Right atrium auricular region (tissue), 2 donors: ENCODE measurements around the gene DUSP3. TPM values are rescaled to one million over a fixed set of nuclear protein-coding genes. Genes with fewer than 3 reads are reported as not detected.

Experiments
- DNase-seq: peaks from one replicate; pipeline ENCODE4 v3.0.0-alpha.2; 2019; ENCODE audit warnings: low spot score
- H3K27ac ChIP-seq, 2 donors: fragments of 200-600 bp; sonication (generic); 1 replicate in 1 of 2; 2 replicates in 1 of 2; pipeline ENCODE4 v1.5.1; 2016 to 2019
- H3K27me3 ChIP-seq, 2 donors: fragments of 200-600 bp; sonication (generic); one replicate each; pipeline versions ENCODE4 v1.5.1 to v1.6.0; 2017 to 2019
- H3K36me3 ChIP-seq: fragments of 200-600 bp; sonication (generic); one replicate; pipeline ENCODE4 v1.5.1; 2016
- H3K4me1 ChIP-seq, 2 donors: fragments of 200-600 bp; sonication (generic); one replicate each; pipeline versions ENCODE4 v1.5.1 to v1.6.0; 2017 to 2019
- H3K4me3 ChIP-seq, 2 donors: fragments of 200-600 bp; sonication (generic); 1 replicate in 1 of 2; 2 replicates in 1 of 2; pipeline ENCODE4 v1.5.1; 2017 to 2019; ENCODE audit warnings: mild to moderate bottlenecking in 1 of 2, moderate library complexity in 1 of 2
- H3K9me3 ChIP-seq, 2 donors: fragments of 200-600 bp; sonication (generic); one replicate each; pipeline ENCODE4 v1.5.1; 2019
- total RNA-seq, 2 donors: library from RNA; depleted of rRNA; stranded (reverse); fragments of >200 nt; gene quantifications; one replicate each; pipeline ENCODE4 v1.1.0, GENCODE V29; 2016
- TF ChIP-seq, protein P1 (sequence below), 2 donors: fragments of 200-600 bp; sonication (generic); IDR thresholded peaks; one replicate each; pipeline ENCODE4 v1.5.1; 2019; ENCODE audit warnings: antibody characterized with exemption in 2 of 2

Gene DUSP3
- total RNA-seq, 2 donors from 2014 or later, result 151 to 175 TPM

DNA sequence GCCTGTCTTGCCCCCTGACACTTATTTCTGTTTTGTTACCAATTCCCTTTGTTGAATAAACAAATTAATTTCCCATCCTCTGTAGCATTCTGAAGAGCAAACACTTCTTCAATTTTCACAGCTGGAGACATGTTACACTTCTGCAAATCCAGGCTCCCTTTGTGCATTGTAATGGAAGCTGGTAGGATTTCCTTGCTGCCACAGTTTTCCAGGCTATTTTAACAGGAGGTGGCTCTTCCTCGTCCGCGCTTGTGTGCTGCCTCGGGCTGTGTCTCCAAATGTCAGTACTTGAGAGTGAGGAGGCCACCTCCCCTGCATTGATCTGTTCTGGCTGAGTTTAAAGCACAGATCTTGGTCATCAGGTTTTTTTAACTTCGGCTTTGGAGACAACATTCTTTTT, 60.2 kb downstream of the DUSP3 start:
- Histone ChIP-seq H3K4me3 (no peak overlapping the region), H3K36me3 (no peaks in the 10 kb centered on the region), H3K27ac (no peak overlapping the region), H3K27me3 (no peaks in the 10 kb centered on the region), H3K4me1 (peaks cover 0 to 18% of the 10 kb centered on the region in 2 donors), H3K9me3 (no peaks in the 10 kb centered on the region)
- no peak for DNase-seq
- TF ChIP-seq, protein P1, sequence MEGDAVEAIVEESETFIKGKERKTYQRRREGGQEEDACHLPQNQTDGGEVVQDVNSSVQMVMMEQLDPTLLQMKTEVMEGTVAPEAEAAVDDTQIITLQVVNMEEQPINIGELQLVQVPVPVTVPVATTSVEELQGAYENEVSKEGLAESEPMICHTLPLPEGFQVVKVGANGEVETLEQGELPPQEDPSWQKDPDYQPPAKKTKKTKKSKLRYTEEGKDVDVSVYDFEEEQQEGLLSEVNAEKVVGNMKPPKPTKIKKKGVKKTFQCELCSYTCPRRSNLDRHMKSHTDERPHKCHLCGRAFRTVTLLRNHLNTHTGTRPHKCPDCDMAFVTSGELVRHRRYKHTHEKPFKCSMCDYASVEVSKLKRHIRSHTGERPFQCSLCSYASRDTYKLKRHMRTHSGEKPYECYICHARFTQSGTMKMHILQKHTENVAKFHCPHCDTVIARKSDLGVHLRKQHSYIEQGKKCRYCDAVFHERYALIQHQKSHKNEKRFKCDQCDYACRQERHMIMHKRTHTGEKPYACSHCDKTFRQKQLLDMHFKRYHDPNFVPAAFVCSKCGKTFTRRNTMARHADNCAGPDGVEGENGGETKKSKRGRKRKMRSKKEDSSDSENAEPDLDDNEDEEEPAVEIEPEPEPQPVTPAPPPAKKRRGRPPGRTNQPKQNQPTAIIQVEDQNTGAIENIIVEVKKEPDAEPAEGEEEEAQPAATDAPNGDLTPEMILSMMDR (IDR thresholded peaks at IDR 0.05), result no peak

DNA sequence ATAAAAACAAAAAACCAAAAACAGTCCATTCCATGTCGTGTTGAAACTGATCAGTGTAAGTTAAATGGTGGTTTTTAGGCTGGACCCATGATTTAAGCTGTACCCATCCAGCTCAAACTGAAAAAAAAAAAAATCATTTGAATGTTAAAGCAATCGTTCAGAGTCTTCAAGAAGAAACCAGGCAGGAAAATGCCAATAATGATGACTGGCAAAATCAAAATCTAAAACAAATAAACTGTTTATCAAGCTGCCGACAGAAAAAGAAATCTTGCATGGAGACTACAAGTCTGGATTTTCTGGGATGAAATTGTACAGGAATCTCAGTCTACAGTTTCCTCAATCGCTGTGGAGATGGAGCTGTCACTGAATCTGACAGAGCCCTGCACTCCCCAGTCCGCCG, 60.9 kb downstream of the DUSP3 start:
- Histone ChIP-seq H3K27me3 (no peaks in the 10 kb centered on the region), H3K4me3 (no peak overlapping the region), H3K27ac (no peak overlapping the region), H3K36me3 (no peaks in the 10 kb centered on the region), H3K4me1 (peaks cover 0 to 24% of the 10 kb centered on the region in 2 donors), H3K9me3 (no peaks in the 10 kb centered on the region)
- TF ChIP-seq, protein P1 (IDR thresholded peaks at IDR 0.05), result no peak
- DNase-seq, result no peak

Other genes with a start within 250 kb of the DUSP3 start
- 1 to 10 TPM; 3.1 to 5.0 TPM for gene ETV4, start 232.6 kb downstream of the DUSP3 start, total RNA-seq
- gene MEOX1, start 117.1 kb downstream of the DUSP3 start, total RNA-seq, result 10 to 100 TPM in 1 of 2 donors, 1 to 10 TPM in 1; 3.9 to 13.8 TPM
- not detected for gene SOST, start 20.2 kb downstream of the DUSP3 start, total RNA-seq
- not detected for gene CFAP97D1, start 1.5 kb upstream of the DUSP3 start, total RNA-seq
- gene MPP3, start 54.2 kb upstream of the DUSP3 start, total RNA-seq, result 10 to 100 TPM; 35.0 to 36.2 TPM
- 10 to 100 TPM; 11.8 to 30.4 TPM for gene CD300LG, start 68.2 kb upstream of the DUSP3 start, total RNA-seq
- gene MPP2, start 128.6 kb upstream of the DUSP3 start, total RNA-seq, result 10 to 100 TPM; 11.9 to 15.6 TPM
- not detected for gene PPY, start 163.5 kb upstream of the DUSP3 start, total RNA-seq
- gene PYY, start 175.0 kb upstream of the DUSP3 start, total RNA-seq, result not detected
- 1 to 10 TPM; 1.7 to 4.5 TPM for gene NAGS, start 225.6 kb upstream of the DUSP3 start, total RNA-seq
- 10 to 100 TPM; 21.0 to 25.0 TPM for gene TMEM101, start 236.0 kb upstream of the DUSP3 start, total RNA-seq